A549 (cell line): ENCODE measurements around the gene OR4Q2. TPM values are rescaled to one million over a fixed set of nuclear protein-coding genes. Genes with fewer than 3 reads are reported as not detected.

Source experiments
- ATAC-seq, 2 experiments: fragments of 200-7000 bp in 1 of 2; fragments of >200 bp in 1 of 2; cut with Nextera tagmentation in 1 of 2; cut with Tn5 transposase in 1 of 2; 3 replicates each; pipeline versions ENCODE4 v1.8.0 to v1.9.1; 2018 to 2020; ENCODE audit warnings: mild to moderate bottlenecking in 1 of 2, moderate library complexity in 1 of 2
- CTCF ChIA-PET: fragments of 300-600 bp; sonication (Branson Sonifier 250); formaldehyde crosslinking; extraction: SDS; loops from one replicate; lab custom pipeline; 2021; ENCODE audit warnings: antibody characterized with exemption, inconsistent platforms; lab: Yijun Ruan, JAX
- POLR2A ChIA-PET: fragments of 350-600 bp; formaldehyde crosslinking; extraction: SDS; loops from one replicate; lab custom pipeline; 2021; ENCODE audit warnings: antibody characterized with exemption, inconsistent platforms; lab: Yijun Ruan, JAX
- DNase-seq, 2 experiments: peaks; one replicate each; pipeline versions ENCODE4 v3.0.0 to v3.0.0-alpha.2; 2011 to 2016; ENCODE audit warnings: low read depth in 1 of 2, low spot score in 1 of 2
- FAIRE-seq: peaks from 2 replicates; lab custom pipeline; 2011; peaks lifted over from hg19 to GRCh38; lab: Jason Lieb, UNC
- H3K27ac ChIP-seq, 2 experiments: fragments of >200 bp; sonication (Bioruptor Twin); formaldehyde crosslinking; 3 replicates each; pipeline ENCODE4 v1.5.1; 2016 to 2017
- H3K4me1 ChIP-seq: fragments of >200 bp; sonication (Bioruptor Twin); formaldehyde crosslinking; 3 replicates; pipeline ENCODE4 v1.6.1; 2016
- H3K4me2 ChIP-seq: fragments of >200 bp; sonication (Bioruptor Twin); formaldehyde crosslinking; 3 replicates; pipeline ENCODE4 v1.6.1; 2016
- H3K4me3 ChIP-seq: fragments of >200 bp; sonication (Bioruptor Twin); formaldehyde crosslinking; 3 replicates; pipeline ENCODE4 v1.5.1; 2016
- H3K9me3 ChIP-seq: fragments of >200 bp; sonication (Bioruptor Twin); formaldehyde crosslinking; 3 replicates; pipeline ENCODE4 v1.6.1; 2016
- CBX8 ChIP-seq: fragments of 200-600 bp; sonication (generic); IDR thresholded peaks from 2 replicates; pipeline ENCODE4 v1.6.1; 2016
- CEBPB ChIP-seq, 2 experiments: fragments of >200 bp in 1 of 2; sonication (Bioruptor Twin) in 1 of 2; formaldehyde crosslinking in 1 of 2; IDR thresholded peaks; 2 replicates each; pipeline ENCODE4 v1.6.1; 2012 to 2016
- CHD2 ChIP-seq: fragments of 150-350 bp; IDR thresholded peaks from 2 replicates; pipeline ENCODE4 v1.6.1; 2014; ENCODE audit warnings: low read length; ENCODE audit not compliant: partially characterized antibody
- EHMT2 ChIP-seq: fragments of 200-600 bp; sonication (generic); IDR thresholded peaks from 2 replicates; pipeline ENCODE4 v1.6.1; 2016; ENCODE audit warnings: antibody characterized with exemption, low read depth, mild to moderate bottlenecking, moderate library complexity
- FOXS1 ChIP-seq: fragments of 250-450 bp; sonication (Bioruptor Pico); IDR thresholded peaks from 2 replicates; pipeline ENCODE4 v1.5.0; 2020; ENCODE audit warnings: mild to moderate bottlenecking, moderate library complexity
- HOXA7 ChIP-seq: fragments of 250-450 bp; sonication (Bioruptor Pico); IDR thresholded peaks from 2 replicates; pipeline ENCODE4 v1.5.0; 2020; ENCODE audit warnings: mild to moderate bottlenecking, moderate library complexity
- JUN ChIP-seq, 2 experiments: fragments of >200 bp; sonication (Bioruptor Twin); formaldehyde crosslinking; IDR thresholded peaks; 2 replicates in 1 of 2; 3 replicates in 1 of 2; pipeline ENCODE4 v1.6.1; 2016 to 2017
- JUNB ChIP-seq: fragments of >200 bp; sonication (Bioruptor Twin); formaldehyde crosslinking; IDR thresholded peaks from 2 replicates; pipeline ENCODE4 v1.6.1; 2016
- KDM1A ChIP-seq: fragments of 200-600 bp; sonication (generic); IDR thresholded peaks from 2 replicates; pipeline ENCODE4 v1.6.1; 2016; ENCODE audit warnings: low read depth, mild to moderate bottlenecking
- KDM5A ChIP-seq: fragments of 200-600 bp; sonication (generic); IDR thresholded peaks from 2 replicates; pipeline ENCODE4 v1.6.1; 2016; ENCODE audit warnings: antibody characterized with exemption, mild to moderate bottlenecking
- MYC ChIP-seq: IDR thresholded peaks from 2 replicates; pipeline ENCODE4 v1.6.1; 2012; ENCODE audit warnings: mild to moderate bottlenecking, inconsistent platforms, low read length, improper control_type of control experiment, borderline replicate concordance
- RAD21 ChIP-seq, 2 experiments: fragments of >200 bp in 1 of 2; sonication (Bioruptor Twin) in 1 of 2; formaldehyde crosslinking in 1 of 2; IDR thresholded peaks in 1 of 2; conservative IDR thresholded peaks in 1 of 2; 2 replicates in 1 of 2; 3 replicates in 1 of 2; pipeline ENCODE4 v1.6.1; 2012 to 2018; ENCODE audit warnings: inconsistent platforms in 1 of 2
- RNF2 ChIP-seq: fragments of 200-600 bp; sonication (generic); IDR thresholded peaks from 2 replicates; pipeline ENCODE4 v1.6.1; 2016; ENCODE audit warnings: low read depth, mild to moderate bottlenecking, antibody characterized with exemption, moderate library complexity, borderline replicate concordance
- SMC3 ChIP-seq: fragments of >200 bp; sonication (Bioruptor Twin); formaldehyde crosslinking; IDR thresholded peaks from 3 replicates; pipeline ENCODE4 v1.6.1; 2018; ENCODE audit warnings: inconsistent platforms
- SREBF2 ChIP-seq: fragments of 450-650 bp; IDR thresholded peaks from 2 replicates; pipeline ENCODE4 v1.6.1; 2014; ENCODE audit warnings: mild to moderate bottlenecking, moderate library complexity
- TFCP2L1 ChIP-seq: fragments of 250-450 bp; sonication (Bioruptor Pico); IDR thresholded peaks from 2 replicates; pipeline ENCODE4 v1.5.0; 2021; ENCODE audit warnings: mild to moderate bottlenecking
- ZFP36 ChIP-seq: fragments of 450-650 bp; IDR thresholded peaks from 2 replicates; pipeline ENCODE4 v1.6.1; 2014; ENCODE audit warnings: borderline replicate concordance; ENCODE audit not compliant: partially characterized antibody
- WGBS: methylation state at CpG from one replicate; pipeline ENCODE4 v1.1.6; 2017; ENCODE audit errors: missing lambda C conversion rate; 5-methylcytosine and 5-hydroxymethylcytosine counted together
- polyA plus RNA-seq, 4 experiments: library from polyadenylated mRNA; depleted of rRNA in 3 of 4; stranded (reverse); fragments of >200 nt; fragmentation: RNase III in 1 of 4; extraction: RNeasy Plus Mini Kit Qiagen cat#74134 plus additional on column Dnase treatment in 1 of 4; gene quantifications; 2 replicates in 3 of 4; 3 replicates in 1 of 4; pipeline ENCODE4 v1.2.3, GENCODE V29; 2011 to 2017
- TF ChIP-seq, protein P1 (sequence below): IDR thresholded peaks from 2 replicates; pipeline ENCODE4 v1.6.1; 2012; ENCODE audit warnings: low read depth, borderline replicate concordance
- TF ChIP-seq, protein P2 (sequence below): IDR thresholded peaks from 2 replicates; pipeline ENCODE4 v1.6.1; 2012
- TF ChIP-seq, protein P3 (sequence below): fragments of 450-650 bp; IDR thresholded peaks from 2 replicates; pipeline ENCODE4 v1.6.1; 2014; ENCODE audit warnings: antibody characterized with exemption
- TF ChIP-seq, protein P4 (sequence below): fragments of 150-350 bp; IDR thresholded peaks from 2 replicates; pipeline ENCODE4 v1.6.1; 2014; ENCODE audit warnings: low read depth, mild to moderate bottlenecking, low read length
- TF ChIP-seq, protein P5 (sequence below): fragments of >200 bp; sonication (Bioruptor Twin); formaldehyde crosslinking; IDR thresholded peaks from 3 replicates; pipeline ENCODE4 v1.6.1; 2016

The OR4Q2 gene
- polyA plus RNA-seq, 2 of the 4 experiments (the other 2 are of a cell fraction): not detected

DNA sequence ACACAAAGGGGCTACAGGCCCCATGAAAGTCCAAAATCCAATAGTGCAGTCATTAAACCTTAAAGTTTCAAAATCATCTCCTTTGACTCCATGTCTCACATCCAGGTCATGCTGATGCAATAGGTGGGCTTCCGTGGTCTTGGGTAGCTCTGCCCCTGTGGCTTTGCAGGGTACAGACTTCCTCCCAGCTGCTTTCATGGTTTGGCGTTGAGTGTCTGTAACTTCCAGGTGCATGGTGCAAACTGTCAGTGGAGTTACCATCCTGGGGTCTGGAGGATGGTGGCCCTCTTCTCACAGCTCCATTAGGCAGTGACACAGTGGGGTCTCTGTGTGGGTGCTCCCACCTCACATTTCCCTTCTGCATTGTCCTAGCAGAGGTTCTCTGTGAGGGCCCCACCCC, 8.5 kb upstream of the OR4Q2 start:
- H3K4me2 ChIP-seq: no peak overlapping the region
- CTCF ChIA-PET: no interaction called here
- FAIRE-seq (no peak), DNase-seq (no peak), ATAC-seq (no peak)
- 13% methylated on average over 2 of the region's 2 CpGs for WGBS
- TF ChIP-seq, protein P1, sequence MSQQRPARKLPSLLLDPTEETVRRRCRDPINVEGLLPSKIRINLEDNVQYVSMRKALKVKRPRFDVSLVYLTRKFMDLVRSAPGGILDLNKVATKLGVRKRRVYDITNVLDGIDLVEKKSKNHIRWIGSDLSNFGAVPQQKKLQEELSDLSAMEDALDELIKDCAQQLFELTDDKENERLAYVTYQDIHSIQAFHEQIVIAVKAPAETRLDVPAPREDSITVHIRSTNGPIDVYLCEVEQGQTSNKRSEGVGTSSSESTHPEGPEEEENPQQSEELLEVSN: no peak
- TF ChIP-seq CHD2 (no peak), RAD21 (conservative IDR thresholded peaks at IDR 0.05 in 1 of 2, IDR thresholded peaks at IDR 0.05 in 1 of 2) (no peak), KDM1A (no peak), MYC (no peak), TFCP2L1 (CRISPR knock-in tag) (no peak), KDM5A (no peak), SREBF2 (no peak), JUN (IDR thresholded peaks at IDR 0.05) (no peak), RNF2 (no peak)
- TF ChIP-seq, protein P2, sequence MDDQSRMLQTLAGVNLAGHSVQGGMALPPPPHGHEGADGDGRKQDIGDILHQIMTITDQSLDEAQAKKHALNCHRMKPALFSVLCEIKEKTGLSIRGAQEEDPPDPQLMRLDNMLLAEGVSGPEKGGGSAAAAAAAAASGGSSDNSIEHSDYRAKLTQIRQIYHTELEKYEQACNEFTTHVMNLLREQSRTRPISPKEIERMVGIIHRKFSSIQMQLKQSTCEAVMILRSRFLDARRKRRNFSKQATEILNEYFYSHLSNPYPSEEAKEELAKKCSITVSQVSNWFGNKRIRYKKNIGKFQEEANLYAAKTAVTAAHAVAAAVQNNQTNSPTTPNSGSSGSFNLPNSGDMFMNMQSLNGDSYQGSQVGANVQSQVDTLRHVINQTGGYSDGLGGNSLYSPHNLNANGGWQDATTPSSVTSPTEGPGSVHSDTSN: no peak
- TF ChIP-seq, protein P3, sequence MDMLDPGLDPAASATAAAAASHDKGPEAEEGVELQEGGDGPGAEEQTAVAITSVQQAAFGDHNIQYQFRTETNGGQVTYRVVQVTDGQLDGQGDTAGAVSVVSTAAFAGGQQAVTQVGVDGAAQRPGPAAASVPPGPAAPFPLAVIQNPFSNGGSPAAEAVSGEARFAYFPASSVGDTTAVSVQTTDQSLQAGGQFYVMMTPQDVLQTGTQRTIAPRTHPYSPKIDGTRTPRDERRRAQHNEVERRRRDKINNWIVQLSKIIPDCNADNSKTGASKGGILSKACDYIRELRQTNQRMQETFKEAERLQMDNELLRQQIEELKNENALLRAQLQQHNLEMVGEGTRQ: no peak
- TF ChIP-seq, protein P4, sequence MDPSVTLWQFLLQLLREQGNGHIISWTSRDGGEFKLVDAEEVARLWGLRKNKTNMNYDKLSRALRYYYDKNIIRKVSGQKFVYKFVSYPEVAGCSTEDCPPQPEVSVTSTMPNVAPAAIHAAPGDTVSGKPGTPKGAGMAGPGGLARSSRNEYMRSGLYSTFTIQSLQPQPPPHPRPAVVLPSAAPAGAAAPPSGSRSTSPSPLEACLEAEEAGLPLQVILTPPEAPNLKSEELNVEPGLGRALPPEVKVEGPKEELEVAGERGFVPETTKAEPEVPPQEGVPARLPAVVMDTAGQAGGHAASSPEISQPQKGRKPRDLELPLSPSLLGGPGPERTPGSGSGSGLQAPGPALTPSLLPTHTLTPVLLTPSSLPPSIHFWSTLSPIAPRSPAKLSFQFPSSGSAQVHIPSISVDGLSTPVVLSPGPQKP: no peak
- TF ChIP-seq, protein P5, sequence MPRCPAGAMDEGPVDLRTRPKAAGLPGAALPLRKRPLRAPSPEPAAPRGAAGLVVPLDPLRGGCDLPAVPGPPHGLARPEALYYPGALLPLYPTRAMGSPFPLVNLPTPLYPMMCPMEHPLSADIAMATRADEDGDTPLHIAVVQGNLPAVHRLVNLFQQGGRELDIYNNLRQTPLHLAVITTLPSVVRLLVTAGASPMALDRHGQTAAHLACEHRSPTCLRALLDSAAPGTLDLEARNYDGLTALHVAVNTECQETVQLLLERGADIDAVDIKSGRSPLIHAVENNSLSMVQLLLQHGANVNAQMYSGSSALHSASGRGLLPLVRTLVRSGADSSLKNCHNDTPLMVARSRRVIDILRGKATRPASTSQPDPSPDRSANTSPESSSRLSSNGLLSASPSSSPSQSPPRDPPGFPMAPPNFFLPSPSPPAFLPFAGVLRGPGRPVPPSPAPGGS: no peak
- no peak overlapping the region for H3K4me3 ChIP-seq
- no peak overlapping the region for H3K27ac ChIP-seq
- no peaks in the 10 kb centered on the region for H3K4me1 ChIP-seq
- POLR2A ChIA-PET: no interaction called here
- no peaks in the 10 kb centered on the region for H3K9me3 ChIP-seq

DNA sequence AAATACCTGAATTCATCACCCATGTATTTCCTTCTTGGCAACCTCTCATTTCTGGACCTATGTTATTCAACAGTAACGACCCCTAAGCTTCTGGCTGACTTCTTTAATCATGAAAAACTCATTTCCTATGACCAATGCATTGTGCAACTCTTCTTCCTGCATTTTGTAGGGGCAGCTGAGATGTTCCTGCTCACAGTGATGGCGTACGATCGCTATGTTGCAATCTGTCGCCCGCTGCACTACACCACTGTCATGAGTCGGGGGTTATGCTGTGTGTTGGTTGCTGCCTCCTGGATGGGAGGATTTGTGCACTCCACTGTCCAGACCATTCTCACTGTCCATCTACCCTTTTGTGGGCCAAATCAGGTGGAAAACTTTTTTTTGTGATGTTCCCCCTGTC, 356 bp downstream of the OR4Q2 start:
- POLR2A ChIA-PET: no interaction called here
- H3K4me3 ChIP-seq: no peak overlapping the region
- ATAC-seq: no peak
- no peaks in the 10 kb centered on the region for H3K9me3 ChIP-seq
- H3K4me2 ChIP-seq: no peak overlapping the region
- H3K4me1 ChIP-seq: no peaks in the 10 kb centered on the region
- WGBS: 42% methylated on average over 7 of the region's 7 CpGs
- TF ChIP-seq HOXA7 (CRISPR knock-in tag) (no peak), CBX8 (no peak)
- DNase-seq: no peak
- H3K27ac ChIP-seq: no peak overlapping the region
- no peak for FAIRE-seq
- CTCF ChIA-PET: no interaction called here

DNA sequence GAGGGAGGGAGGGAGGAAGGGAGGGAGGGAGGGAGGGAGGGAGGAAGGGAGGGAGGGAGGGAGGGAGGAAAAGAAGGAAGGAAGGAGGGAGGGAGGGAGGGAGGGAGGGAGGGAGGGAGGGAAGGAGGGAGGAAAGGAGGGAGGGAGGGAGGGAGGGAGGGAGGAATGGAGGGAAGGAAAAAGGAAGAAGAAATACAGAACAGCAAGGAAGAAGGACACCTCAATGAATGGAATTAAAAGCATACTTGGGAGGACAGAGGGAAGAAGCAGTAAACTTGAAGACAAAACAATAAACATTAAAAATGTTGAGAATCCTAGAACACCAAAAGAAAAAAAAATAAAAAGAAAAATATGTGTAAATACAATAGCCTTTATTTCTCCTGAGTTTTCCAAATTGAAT, 6.2 kb downstream of the OR4Q2 start:
- DNase-seq (no peak), ATAC-seq (no peak), FAIRE-seq (no peak)
- no peak for TF ChIP-seq CEBPB (IDR thresholded peaks at IDR 0.05)
- no peak for TF ChIP-seq SMC3
- no peak for TF ChIP-seq ZFP36
- no peak for TF ChIP-seq FOXS1
- no peak for TF ChIP-seq EHMT2
- no peak for TF ChIP-seq JUNB
- TF ChIP-seq, protein P1: no peak
- no peak overlapping the region for H3K4me2 ChIP-seq
- H3K4me1 ChIP-seq: no peaks in the 10 kb centered on the region
- no peaks in the 10 kb centered on the region for H3K9me3 ChIP-seq
- ChIA-PET CTCF (no interaction called here), POLR2A (no interaction called here)
- no peak overlapping the region for H3K27ac ChIP-seq
- H3K4me3 ChIP-seq: no peak overlapping the region
